GM12878 (cell line): Measurements from ENCODE around the gene CAPZB.

Source experiments
- BHLHE40 ChIP-seq, 2 experiments: fragments of 450-650 bp in 1 of 2; IDR thresholded peaks; 2 replicates each; pipeline ENCODE4 v1.6.1; 2011 to 2017; ENCODE audit warnings: low read depth in 2 of 2, borderline replicate concordance in 1 of 2, improper control_type of control experiment in 1 of 2, low read length in 1 of 2, mild to moderate bottlenecking in 1 of 2
- HDAC6 ChIP-seq: fragments of 200-600 bp; sonication (generic); IDR thresholded peaks from one replicate; pipeline ENCODE4 v1.8.0; 2017; ENCODE audit warnings: antibody characterized with exemption; ENCODE audit not compliant: unreplicated experiment
- NFYB ChIP-seq: IDR thresholded peaks from 2 replicates; pipeline ENCODE4 v1.6.1; 2011; ENCODE audit warnings: low read depth, mild to moderate bottlenecking, low read length, improper control_type of control experiment, moderate library complexity; ENCODE audit not compliant: insufficient read depth
- POLR2A ChIP-seq: IDR thresholded peaks from 2 replicates; pipeline ENCODE4 v1.6.1; 2011; ENCODE audit warnings: low read depth, mild to moderate bottlenecking, low read length
- SP1 ChIP-seq: IDR thresholded peaks from one replicate; pipeline ENCODE4 v1.6.1; 2011; ENCODE audit warnings: low read depth, low read length
- TCF3 ChIP-seq: IDR thresholded peaks from 2 replicates; pipeline ENCODE4 v1.6.1; 2012; ENCODE audit warnings: low read depth, mild to moderate bottlenecking, low read length, borderline replicate concordance; ENCODE audit not compliant: insufficient read depth
- ZNF207 ChIP-seq: fragments of 450-650 bp; IDR thresholded peaks from 2 replicates; pipeline ENCODE4 v1.6.1; 2014; ENCODE audit warnings: antibody characterized with exemption, mild to moderate bottlenecking, borderline replicate concordance
- TF ChIP-seq, protein P1 (sequence below), 3 experiments: IDR thresholded peaks in 2 of 3; conservative IDR thresholded peaks in 1 of 3; 2 replicates each; pipeline ENCODE4 v1.5.1; 2011; ENCODE audit warnings: low read depth in 3 of 3, low read length in 3 of 3, mild to moderate bottlenecking in 3 of 3, control low read depth in 2 of 3, moderate library complexity in 2 of 3, inconsistent platforms in 1 of 3, mixed read lengths in 1 of 3; ENCODE audit not compliant: control insufficient read depth in 2 of 3, insufficient read depth in 1 of 3; ENCODE audit errors: extremely low read depth in 1 of 3
- TF ChIP-seq, protein P2 (sequence below): IDR thresholded peaks from 2 replicates; pipeline ENCODE4 v1.6.1; 2011; ENCODE audit warnings: low read depth, low read length, improper control_type of control experiment, borderline replicate concordance
- TF ChIP-seq, protein P3 (sequence below): IDR thresholded peaks from 2 replicates; pipeline ENCODE4 v1.6.1; 2012; ENCODE audit warnings: low read depth, low read length, improper control_type of control experiment

DNA sequence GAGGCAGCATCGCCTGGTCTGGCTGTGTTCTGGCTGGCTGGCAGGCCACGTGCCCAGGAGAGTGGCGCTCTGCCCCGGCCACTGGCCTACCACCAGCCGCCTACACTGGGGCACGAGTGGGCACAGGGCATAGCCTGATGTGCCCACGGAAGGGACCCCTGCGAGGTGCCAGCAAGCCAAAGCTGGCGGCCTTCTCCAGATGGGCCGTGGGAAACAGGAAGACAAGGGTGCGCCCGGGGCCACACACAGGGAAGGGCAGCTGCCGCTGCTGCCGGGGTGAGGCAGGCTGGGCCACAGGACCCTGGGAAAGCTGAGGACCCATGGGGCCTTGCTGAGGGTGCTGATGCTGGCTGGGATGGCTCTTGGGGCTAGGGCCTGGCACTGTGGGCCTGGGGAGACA, 132.5 kb downstream of the CAPZB start:
- TF ChIP-seq ZNF207 (no peak), HDAC6 (no peak), NFYB (no peak), BHLHE40 (IDR thresholded peaks at IDR 0.05; ENCODE audit: borderline replicate concordance in 1 of 2, low read depth in 2 of 2, low read length in 1 of 2) (no peak), POLR2A (no peak), TCF3 (no peak), SP1 (no peak)
- TF ChIP-seq, protein P1, sequence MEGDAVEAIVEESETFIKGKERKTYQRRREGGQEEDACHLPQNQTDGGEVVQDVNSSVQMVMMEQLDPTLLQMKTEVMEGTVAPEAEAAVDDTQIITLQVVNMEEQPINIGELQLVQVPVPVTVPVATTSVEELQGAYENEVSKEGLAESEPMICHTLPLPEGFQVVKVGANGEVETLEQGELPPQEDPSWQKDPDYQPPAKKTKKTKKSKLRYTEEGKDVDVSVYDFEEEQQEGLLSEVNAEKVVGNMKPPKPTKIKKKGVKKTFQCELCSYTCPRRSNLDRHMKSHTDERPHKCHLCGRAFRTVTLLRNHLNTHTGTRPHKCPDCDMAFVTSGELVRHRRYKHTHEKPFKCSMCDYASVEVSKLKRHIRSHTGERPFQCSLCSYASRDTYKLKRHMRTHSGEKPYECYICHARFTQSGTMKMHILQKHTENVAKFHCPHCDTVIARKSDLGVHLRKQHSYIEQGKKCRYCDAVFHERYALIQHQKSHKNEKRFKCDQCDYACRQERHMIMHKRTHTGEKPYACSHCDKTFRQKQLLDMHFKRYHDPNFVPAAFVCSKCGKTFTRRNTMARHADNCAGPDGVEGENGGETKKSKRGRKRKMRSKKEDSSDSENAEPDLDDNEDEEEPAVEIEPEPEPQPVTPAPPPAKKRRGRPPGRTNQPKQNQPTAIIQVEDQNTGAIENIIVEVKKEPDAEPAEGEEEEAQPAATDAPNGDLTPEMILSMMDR (IDR thresholded peaks at IDR 0.05 in 2 of 3, conservative IDR thresholded peaks at IDR 0.05 in 1 of 3; ENCODE audit: control insufficient read depth in 2 of 3, extremely low read depth in 1 of 3, insufficient read depth in 1 of 3, low read depth in 3 of 3, low read length in 3 of 3): no peak
- TF ChIP-seq, protein P2, sequence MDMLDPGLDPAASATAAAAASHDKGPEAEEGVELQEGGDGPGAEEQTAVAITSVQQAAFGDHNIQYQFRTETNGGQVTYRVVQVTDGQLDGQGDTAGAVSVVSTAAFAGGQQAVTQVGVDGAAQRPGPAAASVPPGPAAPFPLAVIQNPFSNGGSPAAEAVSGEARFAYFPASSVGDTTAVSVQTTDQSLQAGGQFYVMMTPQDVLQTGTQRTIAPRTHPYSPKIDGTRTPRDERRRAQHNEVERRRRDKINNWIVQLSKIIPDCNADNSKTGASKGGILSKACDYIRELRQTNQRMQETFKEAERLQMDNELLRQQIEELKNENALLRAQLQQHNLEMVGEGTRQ: no peak
- TF ChIP-seq, protein P3, sequence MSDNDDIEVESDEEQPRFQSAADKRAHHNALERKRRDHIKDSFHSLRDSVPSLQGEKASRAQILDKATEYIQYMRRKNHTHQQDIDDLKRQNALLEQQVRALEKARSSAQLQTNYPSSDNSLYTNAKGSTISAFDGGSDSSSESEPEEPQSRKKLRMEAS: no peak
